GM21528 (cell line): ENCODE measurements around the gene NAXE.
"Not testable (repeated sequence)": the region's sequence is repeated elsewhere in the genome, so short reads cannot be mapped to it uniquely, and the experiment has no call there.

Source experiments
- ATAC-seq: cut with Tn5 transposase; IDR thresholded peaks from one replicate; pipeline ENCODE4 v1.9.1; 2021; ENCODE audit warnings: mild to moderate bottlenecking, moderate library complexity; ENCODE audit not compliant: unreplicated experiment, low FRiP score

Gene NAXE

GRCh38 chr1:156618853-156619581, 27.4 kb downstream of the NAXE start, which contains the start of gene HAPLN2:
Gene HAPLN2 (plus strand): TSS chr1:156619415. CDS start chr1:156623491, 4,076 bp downstream.
- no peak for ATAC-seq

- no peak for ATAC-seq
Measured at GRCh38 chr1:156619582-156619955, 28.0 kb downstream of the NAXE start.

GRCh38 chr1:156622581-156623297, 31.2 kb downstream of the NAXE start:
- no peak for ATAC-seq

GRCh38 chr1:156623946-156624813, 32.6 kb downstream of the NAXE start:
- no peak for ATAC-seq

- no peak for ATAC-seq
Measured at GRCh38 chr1:156624814-156625435, 33.3 kb downstream of the NAXE start.

GRCh38 chr1:156625436-156626078, 34.0 kb downstream of the NAXE start:
- ATAC-seq, result no peak

- no peak for ATAC-seq
Measured at GRCh38 chr1:156626079-156626438, 34.5 kb downstream of the NAXE start.

GRCh38 chr1:156627313-156627880, 35.8 kb downstream of the NAXE start:
- ATAC-seq, result no peak

GRCh38 chr1:156629823-156630449, 38.4 kb downstream of the NAXE start:
- ATAC-seq, result no peak

- not testable (repeated sequence) for ATAC-seq
Measured at GRCh38 chr1:156631152-156631551, 39.6 kb downstream of the NAXE start.

GRCh38 chr1:156632355-156632754, 40.8 kb downstream of the NAXE start:
- no peak for ATAC-seq

- no peak for ATAC-seq
Measured at GRCh38 chr1:156638189-156638985, 46.8 kb downstream of the NAXE start.

- no peak for ATAC-seq
Measured at GRCh38 chr1:156639601-156640101, 48.1 kb downstream of the NAXE start.

GRCh38 chr1:156640842-156641706, 49.5 kb downstream of the NAXE start:
- ATAC-seq, result no peak

- ATAC-seq, result no peak
Measured at GRCh38 chr1:156641761-156642264, 50.2 kb downstream of the NAXE start, which contains the start of gene BCAN. Gene BCAN (plus strand): TSS chr1:156642117. CDS start chr1:156646055, 3,938 bp downstream.

- no peak for ATAC-seq
Measured at GRCh38 chr1:156642265-156643048, 50.9 kb downstream of the NAXE start.
